ENCODE results near the gene SYNGR2. TPM values are rescaled to one million over a fixed set of nuclear protein-coding genes. Genes with fewer than 3 reads are reported as not detected.

Gene SYNGR2
- total and polyA plus RNA-seq, 2 experiments from 2014 or later, result 46.9 to 61.6 TPM

DNA sequence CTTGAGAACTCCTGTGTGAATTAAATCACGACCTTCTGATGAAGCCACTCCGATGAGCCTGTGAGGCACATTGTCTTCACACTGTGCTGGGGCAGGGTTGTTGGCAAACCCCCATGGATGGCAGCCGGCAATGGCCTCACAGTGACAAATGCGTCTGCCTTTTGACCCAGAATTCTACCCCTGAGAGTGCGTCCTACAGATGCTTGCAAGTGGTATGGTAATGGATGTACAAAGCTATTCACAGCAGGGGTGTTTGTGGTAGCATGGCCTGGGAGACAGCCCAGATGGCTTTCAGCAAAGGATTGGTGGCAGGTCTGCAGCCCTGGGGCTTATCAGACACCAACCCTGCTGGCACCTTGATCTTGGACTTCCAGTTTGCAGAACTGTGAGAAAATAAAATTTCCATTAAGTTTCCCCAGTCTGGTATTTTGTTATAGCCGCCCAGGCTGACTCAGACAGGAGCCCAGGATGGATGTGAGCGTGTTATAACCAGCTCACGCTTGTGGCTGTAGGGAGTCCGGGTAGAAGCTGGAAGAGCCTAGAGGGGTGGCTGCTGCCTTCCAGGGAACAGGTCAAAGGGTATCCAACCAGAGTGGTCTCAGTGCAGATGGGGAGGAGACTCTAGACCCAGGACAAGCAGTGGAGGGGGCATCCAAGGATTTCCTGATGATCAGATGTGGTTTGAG lies 28.9 kb downstream of the SYNGR2 start:
- peaks cover 10% of the 10 kb centered on the region; the same call in 1 of the 2 replicates for H3K36me3 ChIP-seq (ENCODE audit: insufficient read depth)
- peak overlapping the region; percentile 68 for H3K27ac Mint-ChIP-seq
- H3K4me3 Mint-ChIP-seq, result no peak overlapping the region
- no peaks in the 10 kb centered on the region for H3K27me3 ChIP-seq (ENCODE audit: insufficient read depth)
- no peak overlapping the region for H3K4me3 ChIP-seq
- no peaks in the 10 kb centered on the region for H3K9me2 ChIP-seq (ENCODE audit: insufficient read depth)
- no peak overlapping the region for H2AFZ ChIP-seq
- H3K27me3 Mint-ChIP-seq (ENCODE audit: insufficient read depth, low read depth, poor library complexity), result peaks cover 11% of the 10 kb centered on the region
- DNase-seq (ENCODE audit: low spot score) (no peak), ATAC-seq (peak; percentile 51)
- H3K4me1 Mint-ChIP-seq, result peaks cover 28% of the 10 kb centered on the region
- H3K4me1 ChIP-seq (ENCODE audit: insufficient read depth), result peaks cover 10% of the 10 kb centered on the region; the same call in 1 of the 2 replicates
- H3K4me2 ChIP-seq, result no peak overlapping the region
- H3K79me2 ChIP-seq (replicated peaks; ENCODE audit: insufficient read depth), result 0 out of 2 replicates have a peak, but pooled peaks cover 5% of the 10 kb centered on the region
- H3K36me3 Mint-ChIP-seq (ENCODE audit: low read depth), result peaks cover 53% of the 10 kb centered on the region
- TF ChIP-seq, protein P1, sequence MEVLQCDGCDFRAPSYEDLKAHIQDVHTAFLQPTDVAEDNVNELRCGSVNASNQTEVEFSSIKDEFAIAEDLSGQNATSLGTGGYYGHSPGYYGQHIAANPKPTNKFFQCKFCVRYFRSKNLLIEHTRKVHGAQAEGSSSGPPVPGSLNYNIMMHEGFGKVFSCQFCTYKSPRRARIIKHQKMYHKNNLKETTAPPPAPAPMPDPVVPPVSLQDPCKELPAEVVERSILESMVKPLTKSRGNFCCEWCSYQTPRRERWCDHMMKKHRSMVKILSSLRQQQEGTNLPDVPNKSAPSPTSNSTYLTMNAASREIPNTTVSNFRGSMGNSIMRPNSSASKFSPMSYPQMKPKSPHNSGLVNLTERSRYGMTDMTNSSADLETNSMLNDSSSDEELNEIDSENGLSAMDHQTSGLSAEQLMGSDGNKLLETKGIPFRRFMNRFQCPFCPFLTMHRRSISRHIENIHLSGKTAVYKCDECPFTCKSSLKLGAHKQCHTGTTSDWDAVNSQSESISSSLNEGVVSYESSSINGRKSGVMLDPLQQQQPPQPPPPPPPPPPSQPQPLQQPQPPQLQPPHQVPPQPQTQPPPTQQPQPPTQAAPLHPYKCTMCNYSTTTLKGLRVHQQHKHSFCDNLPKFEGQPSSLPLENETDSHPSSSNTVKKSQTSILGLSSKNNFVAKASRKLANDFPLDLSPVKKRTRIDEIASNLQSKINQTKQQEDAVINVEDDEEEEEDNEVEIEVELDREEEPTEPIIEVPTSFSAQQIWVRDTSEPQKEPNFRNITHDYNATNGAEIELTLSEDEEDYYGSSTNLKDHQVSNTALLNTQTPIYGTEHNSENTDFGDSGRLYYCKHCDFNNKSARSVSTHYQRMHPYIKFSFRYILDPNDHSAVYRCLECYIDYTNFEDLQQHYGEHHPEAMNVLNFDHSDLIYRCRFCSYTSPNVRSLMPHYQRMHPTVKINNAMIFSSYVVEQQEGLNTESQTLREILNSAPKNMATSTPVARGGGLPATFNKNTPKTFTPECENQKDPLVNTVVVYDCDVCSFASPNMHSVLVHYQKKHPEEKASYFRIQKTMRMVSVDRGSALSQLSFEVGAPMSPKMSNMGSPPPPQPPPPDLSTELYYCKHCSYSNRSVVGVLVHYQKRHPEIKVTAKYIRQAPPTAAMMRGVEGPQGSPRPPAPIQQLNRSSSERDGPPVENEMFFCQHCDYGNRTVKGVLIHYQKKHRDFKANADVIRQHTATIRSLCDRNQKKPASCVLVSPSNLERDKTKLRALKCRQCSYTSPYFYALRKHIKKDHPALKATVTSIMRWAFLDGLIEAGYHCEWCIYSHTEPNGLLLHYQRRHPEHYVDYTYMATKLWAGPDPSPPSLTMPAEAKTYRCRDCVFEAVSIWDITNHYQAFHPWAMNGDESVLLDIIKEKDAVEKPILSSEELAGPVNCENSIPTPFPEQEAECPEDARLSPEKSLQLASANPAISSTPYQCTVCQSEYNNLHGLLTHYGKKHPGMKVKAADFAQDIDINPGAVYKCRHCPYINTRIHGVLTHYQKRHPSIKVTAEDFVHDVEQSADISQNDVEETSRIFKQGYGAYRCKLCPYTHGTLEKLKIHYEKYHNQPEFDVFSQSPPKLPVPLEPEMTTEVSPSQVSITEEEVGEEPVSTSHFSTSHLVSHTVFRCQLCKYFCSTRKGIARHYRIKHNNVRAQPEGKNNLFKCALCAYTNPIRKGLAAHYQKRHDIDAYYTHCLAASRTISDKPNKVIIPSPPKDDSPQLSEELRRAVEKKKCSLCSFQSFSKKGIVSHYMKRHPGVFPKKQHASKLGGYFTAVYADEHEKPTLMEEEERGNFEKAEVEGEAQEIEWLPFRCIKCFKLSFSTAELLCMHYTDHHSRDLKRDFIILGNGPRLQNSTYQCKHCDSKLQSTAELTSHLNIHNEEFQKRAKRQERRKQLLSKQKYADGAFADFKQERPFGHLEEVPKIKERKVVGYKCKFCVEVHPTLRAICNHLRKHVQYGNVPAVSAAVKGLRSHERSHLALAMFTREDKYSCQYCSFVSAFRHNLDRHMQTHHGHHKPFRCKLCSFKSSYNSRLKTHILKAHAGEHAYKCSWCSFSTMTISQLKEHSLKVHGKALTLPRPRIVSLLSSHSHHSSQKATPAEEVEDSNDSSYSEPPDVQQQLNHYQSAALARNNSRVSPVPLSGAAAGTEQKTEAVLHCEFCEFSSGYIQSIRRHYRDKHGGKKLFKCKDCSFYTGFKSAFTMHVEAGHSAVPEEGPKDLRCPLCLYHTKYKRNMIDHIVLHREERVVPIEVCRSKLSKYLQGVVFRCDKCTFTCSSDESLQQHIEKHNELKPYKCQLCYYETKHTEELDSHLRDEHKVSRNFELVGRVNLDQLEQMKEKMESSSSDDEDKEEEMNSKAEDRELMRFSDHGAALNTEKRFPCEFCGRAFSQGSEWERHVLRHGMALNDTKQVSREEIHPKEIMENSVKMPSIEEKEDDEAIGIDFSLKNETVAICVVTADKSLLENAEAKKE (CRISPR knock-in tag; IDR thresholded peaks at IDR 0.05), result 0 out of 2 replicates have a peak, but pooled peaks have one; percentile 11
- TF ChIP-seq, protein P2, sequence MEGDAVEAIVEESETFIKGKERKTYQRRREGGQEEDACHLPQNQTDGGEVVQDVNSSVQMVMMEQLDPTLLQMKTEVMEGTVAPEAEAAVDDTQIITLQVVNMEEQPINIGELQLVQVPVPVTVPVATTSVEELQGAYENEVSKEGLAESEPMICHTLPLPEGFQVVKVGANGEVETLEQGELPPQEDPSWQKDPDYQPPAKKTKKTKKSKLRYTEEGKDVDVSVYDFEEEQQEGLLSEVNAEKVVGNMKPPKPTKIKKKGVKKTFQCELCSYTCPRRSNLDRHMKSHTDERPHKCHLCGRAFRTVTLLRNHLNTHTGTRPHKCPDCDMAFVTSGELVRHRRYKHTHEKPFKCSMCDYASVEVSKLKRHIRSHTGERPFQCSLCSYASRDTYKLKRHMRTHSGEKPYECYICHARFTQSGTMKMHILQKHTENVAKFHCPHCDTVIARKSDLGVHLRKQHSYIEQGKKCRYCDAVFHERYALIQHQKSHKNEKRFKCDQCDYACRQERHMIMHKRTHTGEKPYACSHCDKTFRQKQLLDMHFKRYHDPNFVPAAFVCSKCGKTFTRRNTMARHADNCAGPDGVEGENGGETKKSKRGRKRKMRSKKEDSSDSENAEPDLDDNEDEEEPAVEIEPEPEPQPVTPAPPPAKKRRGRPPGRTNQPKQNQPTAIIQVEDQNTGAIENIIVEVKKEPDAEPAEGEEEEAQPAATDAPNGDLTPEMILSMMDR (conservative IDR thresholded peaks at IDR 0.05; ENCODE audit: low read depth in 2 of 2), result no peak
- peaks cover 8% of the 10 kb centered on the region; the same call in 1 of the 2 replicates for H4K20me1 ChIP-seq (replicated peaks; ENCODE audit: insufficient read depth)
- no peaks in the 10 kb centered on the region for H3F3A ChIP-seq (replicated peaks; ENCODE audit: low read depth)
- H3K9me3 Mint-ChIP-seq, result no peaks in the 10 kb centered on the region; the same call in 2 of the 3 replicates
- H3K27ac ChIP-seq (ENCODE audit: low read depth), result 0 out of 2 replicates have a peak overlapping the region, but pooled peaks have one; percentile 26
